Mesendoderm (in vitro differentiated cells): ENCODE results near the gene CUL5.
A peak's percentile ranks its signal among the peaks of the same experiment; 100 is the strongest.

ENCODE experiments used
- DNase-seq: peaks from one replicate; pipeline ENCODE4 v3.0.0; 2013
- H2AK5ac ChIP-seq: 2 replicates; pipeline ENCODE4 v1.6.1; 2013; ENCODE audit warnings: low read length, inconsistent platforms
- H2BK120ac ChIP-seq: 2 replicates; pipeline ENCODE4 v1.6.1; 2013; ENCODE audit warnings: low read depth, mild to moderate bottlenecking, low read length, moderate library complexity, mixed read lengths
- H2BK15ac ChIP-seq: replicated peaks from 2 replicates; pipeline ENCODE4 v1.6.1; 2013; ENCODE audit warnings: low read depth, mild to moderate bottlenecking, moderate library complexity
- H2BK5ac ChIP-seq: 2 replicates; pipeline ENCODE4 v1.6.1; 2013; ENCODE audit warnings: low read length, inconsistent platforms
- H3K18ac ChIP-seq: 2 replicates; pipeline ENCODE4 v1.6.1; 2013; ENCODE audit warnings: mild to moderate bottlenecking, low read length, mixed read lengths
- H3K23ac ChIP-seq: one replicate; pipeline ENCODE4 v1.6.1; 2013; ENCODE audit warnings: low read length
- H3K27ac ChIP-seq: 2 replicates; pipeline ENCODE4 v1.5.1; 2013; ENCODE audit warnings: low read depth, mild to moderate bottlenecking, inconsistent platforms, low read length, moderate library complexity
- H3K27me3 ChIP-seq: 2 replicates; pipeline ENCODE4 v1.6.1; 2013; ENCODE audit warnings: low read length, control low read depth, mild to moderate bottlenecking, inconsistent platforms; ENCODE audit not compliant: insufficient read depth, poor library complexity
- H3K36me3 ChIP-seq: 2 replicates; pipeline ENCODE4 v1.6.1; 2013; ENCODE audit warnings: low read length, inconsistent platforms; ENCODE audit not compliant: control insufficient read depth, insufficient read depth
- H3K4ac ChIP-seq: one replicate; pipeline ENCODE4 v1.6.1; 2013; ENCODE audit warnings: low read depth, mild to moderate bottlenecking, low read length, moderate library complexity
- H3K4me1 ChIP-seq: 2 replicates; pipeline ENCODE4 v1.6.1; 2013; ENCODE audit warnings: low read depth, low read length, inconsistent platforms; ENCODE audit not compliant: control insufficient read depth
- H3K4me2 ChIP-seq: 2 replicates; pipeline ENCODE4 v1.6.1; 2013; ENCODE audit warnings: low read length
- H3K4me3 ChIP-seq: 2 replicates; pipeline ENCODE4 v1.5.1; 2013; ENCODE audit warnings: mild to moderate bottlenecking, low read length
- H3K56ac ChIP-seq: one replicate; pipeline ENCODE4 v1.6.1; 2013; ENCODE audit warnings: low read length
- H3K79me1 ChIP-seq: 2 replicates; pipeline ENCODE4 v1.6.1; 2013; ENCODE audit warnings: low read length, inconsistent platforms
- H3K79me2 ChIP-seq: 2 replicates; pipeline ENCODE4 v1.6.1; 2013; ENCODE audit warnings: mild to moderate bottlenecking, low read length; ENCODE audit not compliant: control insufficient read depth, insufficient read depth
- H3K9ac ChIP-seq: 2 replicates; pipeline ENCODE4 v1.6.1; 2013; ENCODE audit warnings: low read length, inconsistent platforms
- H4K5ac ChIP-seq: one replicate; pipeline ENCODE4 v1.6.1; 2013; ENCODE audit warnings: low read length
- H4K8ac ChIP-seq: one replicate; pipeline ENCODE4 v1.6.1; 2013; ENCODE audit warnings: low read depth, mild to moderate bottlenecking, control low read depth, low read length, moderate library complexity
- WGBS: extraction: QIAGEN DNeasy Blood & Tissue Kit; methylation state at CpG from one replicate; pipeline ENCODE4 v1.1.7; 2013; ENCODE audit warnings: low lambda C conversion rate, missing lambda C conversion rate; ENCODE audit not compliant: insufficient coverage; ENCODE audit errors: extremely low coverage; 5-methylcytosine and 5-hydroxymethylcytosine counted together

CUL5 gene

DNA sequence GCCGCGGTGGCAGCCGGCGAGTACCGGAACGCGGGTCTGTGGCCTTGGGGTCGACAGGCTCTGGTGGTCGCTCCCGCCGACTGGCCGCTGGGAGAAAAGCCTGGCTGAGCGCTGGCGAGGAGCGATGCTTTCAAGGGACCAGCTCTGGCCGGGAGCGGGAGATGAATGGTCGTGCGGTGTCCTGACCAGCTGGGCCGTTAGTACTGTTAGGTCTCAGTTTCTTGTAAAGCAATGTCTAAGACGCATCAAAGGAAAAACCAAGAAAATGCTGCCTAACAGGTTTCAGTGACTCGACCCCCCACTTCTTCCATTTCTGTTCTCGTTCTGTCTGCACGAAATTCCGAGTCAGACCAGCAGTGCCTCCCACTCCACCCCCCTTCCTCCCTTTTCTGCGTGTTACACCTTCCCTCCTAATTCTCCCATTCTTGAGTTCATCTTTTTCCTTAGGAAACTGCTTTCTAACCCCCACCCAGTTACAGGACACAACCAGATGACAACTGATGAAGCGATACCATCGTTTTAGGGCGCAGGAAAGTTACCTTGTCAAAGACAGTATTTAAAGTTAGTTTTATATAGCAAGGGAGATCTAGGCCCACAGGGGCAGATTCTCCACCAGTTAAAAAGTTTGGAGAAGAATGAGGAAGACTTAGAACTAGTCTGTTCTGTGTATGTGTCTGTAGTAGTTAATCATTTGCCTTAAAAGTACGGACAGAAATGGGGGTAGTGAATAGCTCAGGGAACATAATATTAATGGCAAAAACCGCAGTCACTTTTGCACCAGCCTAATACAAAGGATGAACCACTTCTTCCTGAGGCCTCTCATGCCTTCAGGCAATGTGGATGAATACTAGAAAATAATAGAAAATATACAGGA is 1.0 kb downstream of the CUL5 start:
- H3K18ac ChIP-seq, result no peak overlapping the region
- peak; percentile 56 for DNase-seq

DNA sequence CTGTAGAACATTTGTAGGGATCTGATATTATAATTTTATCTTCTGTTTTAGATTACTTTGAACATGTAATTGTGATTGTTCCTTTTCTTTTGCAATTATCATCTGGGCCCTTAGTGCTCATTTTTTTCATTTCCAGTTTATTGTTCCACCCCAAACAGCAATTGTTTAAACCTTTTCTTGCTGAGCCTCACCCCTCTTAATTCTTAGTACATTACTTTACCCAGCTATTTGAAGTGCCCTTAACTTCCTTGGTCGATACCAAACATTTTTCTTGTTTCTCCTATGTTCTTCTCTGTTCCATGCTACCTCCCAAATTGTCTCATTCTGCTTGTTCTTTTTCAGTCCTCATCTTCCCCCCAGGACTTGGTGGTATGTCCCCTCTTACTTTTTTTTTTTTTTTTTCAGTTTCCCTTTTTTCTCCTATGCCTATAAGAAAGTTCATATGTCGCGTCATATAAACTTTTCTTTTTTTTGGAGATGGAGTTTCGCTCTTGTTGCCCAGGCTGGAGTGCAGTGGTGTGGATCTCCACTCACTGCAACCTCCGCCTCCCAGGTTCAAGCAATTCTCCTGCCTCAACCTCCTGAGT is 3.5 kb downstream of the CUL5 start:
- no peak overlapping the region for H3K23ac ChIP-seq
- no peak overlapping the region for H3K18ac ChIP-seq
- no peak overlapping the region for H3K4ac ChIP-seq
- no peaks in the 10 kb centered on the region for H3K4me1 ChIP-seq
- H3K27me3 ChIP-seq, result no peaks in the 10 kb centered on the region
- no peak for DNase-seq
- H3K4me3 ChIP-seq, result no peak overlapping the region
- no peak overlapping the region for H3K56ac ChIP-seq
- H2BK15ac ChIP-seq, result no peak overlapping the region
- no peak overlapping the region for H4K5ac ChIP-seq
- H3K4me2 ChIP-seq, result no peak overlapping the region
- no peaks in the 10 kb centered on the region for H3K36me3 ChIP-seq
- peaks cover 14% of the 10 kb centered on the region for H3K79me1 ChIP-seq
- H2BK5ac ChIP-seq, result no peak overlapping the region
- H4K8ac ChIP-seq, result no peak overlapping the region
- WGBS, result no CpG with 5 or more reads among the region's 5 CpGs
- H3K27ac ChIP-seq, result no peak overlapping the region
- H2BK120ac ChIP-seq, result no peak overlapping the region
- H3K79me2 ChIP-seq, result peaks cover 48% of the 10 kb centered on the region
- no peak overlapping the region for H2AK5ac ChIP-seq
- no peak overlapping the region for H3K9ac ChIP-seq

More for the DNA sequence above, 1.0 kb downstream of the CUL5 start:
- Histone ChIP-seq H4K8ac (no peak overlapping the region), H3K4me3 (peak overlapping the region; percentile 94), H3K27me3 (no peaks in the 10 kb centered on the region), H3K4ac (peak overlapping the region; percentile 7), H2BK5ac (no peak overlapping the region), H2AK5ac (no peak overlapping the region), H3K56ac (peak overlapping the region; percentile 100), H2BK15ac (no peak overlapping the region), H3K9ac (peak overlapping the region; percentile 100), H3K79me1 (peaks cover 5% of the 10 kb centered on the region), H3K36me3 (no peaks in the 10 kb centered on the region), H4K5ac (no peak overlapping the region), H3K4me1 (no peaks in the 10 kb centered on the region), H3K79me2 (peaks cover 27% of the 10 kb centered on the region), H3K4me2 (peak overlapping the region; percentile 94), H3K23ac (peak overlapping the region; percentile 99), H2BK120ac (no peak overlapping the region), H3K27ac (peak overlapping the region; percentile 13)
- WGBS, result no CpG with 5 or more reads among the region's 31 CpGs

- no peak for DNase-seq
- Histone ChIP-seq H2BK5ac (no peak overlapping the region), H3K56ac (no peak overlapping the region), H3K79me2 (peaks cover 52% of the 10 kb centered on the region), H3K27ac (no peak overlapping the region), H3K23ac (no peak overlapping the region), H4K8ac (no peak overlapping the region), H4K5ac (no peak overlapping the region), H2AK5ac (no peak overlapping the region), H3K4me2 (no peak overlapping the region), H3K27me3 (no peaks in the 10 kb centered on the region), H3K4me3 (no peak overlapping the region), H2BK120ac (no peak overlapping the region), H3K4ac (no peak overlapping the region), H3K79me1 (peaks cover 14% of the 10 kb centered on the region), H3K4me1 (no peaks in the 10 kb centered on the region), H3K36me3 (no peaks in the 10 kb centered on the region), H3K9ac (no peak overlapping the region), H3K18ac (no peak overlapping the region), H2BK15ac (no peak overlapping the region)
Observed at GRCh38 chr11:108016647-108017046, 7.9 kb downstream of the CUL5 start.

- DNase-seq, result no peak
- no peak overlapping the region for H3K4me3 ChIP-seq
Observed at GRCh38 chr11:108018708-108019107, 10.0 kb downstream of the CUL5 start.

DNA sequence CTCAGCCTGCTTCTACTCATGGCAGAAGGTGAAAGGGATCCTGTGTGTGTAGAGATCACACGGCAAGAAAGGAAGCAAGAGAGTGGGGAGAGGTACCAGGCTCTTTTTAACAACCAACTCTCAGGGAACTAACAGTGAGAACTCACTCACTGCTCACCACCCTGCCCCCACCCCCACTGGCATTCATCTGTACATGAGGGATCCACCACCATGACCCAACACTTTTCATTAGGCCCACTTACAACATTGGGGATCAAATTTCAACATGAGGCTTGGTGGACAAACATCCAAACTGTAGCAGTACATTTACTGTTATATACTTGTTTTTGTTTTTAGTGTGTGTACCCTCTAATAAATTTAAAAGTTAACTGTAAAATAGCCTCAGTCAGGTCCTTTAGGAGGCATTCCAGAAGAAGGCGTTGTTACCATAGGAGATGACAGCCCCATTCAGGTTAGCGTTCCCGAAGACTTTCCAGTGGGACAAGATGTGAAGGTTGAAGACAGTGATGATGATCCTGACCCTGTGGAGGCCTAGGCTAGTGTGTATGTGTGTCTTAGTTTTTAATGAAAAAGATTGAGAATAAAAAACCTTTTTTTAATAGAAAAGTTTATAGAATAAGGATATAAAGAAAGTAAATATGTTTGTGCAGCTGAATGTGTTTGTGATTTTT is 11.3 kb downstream of the CUL5 start:
- Histone ChIP-seq H3K56ac (no peak overlapping the region), H2BK5ac (no peak overlapping the region), H3K36me3 (no peaks in the 10 kb centered on the region), H3K4me2 (no peak overlapping the region), H3K9ac (no peak overlapping the region), H3K23ac (no peak overlapping the region), H2BK120ac (no peak overlapping the region), H2BK15ac (no peak overlapping the region), H3K79me2 (peaks cover 48% of the 10 kb centered on the region), H2AK5ac (no peak overlapping the region), H3K27ac (no peak overlapping the region), H3K4me1 (no peaks in the 10 kb centered on the region), H3K4me3 (no peak overlapping the region), H3K4ac (no peak overlapping the region), H3K79me1 (peaks cover 14% of the 10 kb centered on the region), H4K5ac (no peak overlapping the region), H4K8ac (no peak overlapping the region), H3K27me3 (no peaks in the 10 kb centered on the region), H3K18ac (no peak overlapping the region)
- DNase-seq, result peak; percentile 46
- no CpG with 5 or more reads among the region's 4 CpGs for WGBS

More at GRCh38 chr11:108018708-108019107, 10.0 kb downstream of the CUL5 start:
- Histone ChIP-seq H4K5ac (no peak overlapping the region), H3K23ac (no peak overlapping the region), H3K79me2 (peaks cover 52% of the 10 kb centered on the region), H3K27ac (no peak overlapping the region), H3K56ac (no peak overlapping the region), H3K18ac (no peak overlapping the region), H3K4ac (no peak overlapping the region), H2AK5ac (no peak overlapping the region), H2BK15ac (no peak overlapping the region), H3K9ac (no peak overlapping the region), H3K4me1 (no peaks in the 10 kb centered on the region), H3K4me2 (no peak overlapping the region), H3K79me1 (peaks cover 12% of the 10 kb centered on the region), H4K8ac (no peak overlapping the region), H2BK120ac (no peak overlapping the region), H2BK5ac (no peak overlapping the region), H3K36me3 (no peaks in the 10 kb centered on the region), H3K27me3 (no peaks in the 10 kb centered on the region)
- WGBS, result no CpG with 5 or more reads among the region's 2 CpGs
